Neural cell (in vitro differentiated cells): ENCODE data around the gene TVP23C. TPM values are rescaled to one million over a fixed set of nuclear protein-coding genes. Genes with fewer than 3 reads are reported as not detected.
"Not testable (repeated sequence)": the region's sequence is repeated elsewhere in the genome, so short reads cannot be mapped to it uniquely, and the experiment has no call there.

Source experiments
- H2AFZ ChIP-seq: fragments of 200-600, 300-800 bp; sonication (generic), shearing (Covaris generic); 2 replicates; pipeline ENCODE4 v1.6.0; 2014; ENCODE audit warnings: low read depth, mild to moderate bottlenecking, antibody characterized with exemption, low read length, moderate library complexity
- H3F3A ChIP-seq: fragments of 200-600 bp; shearing (Covaris generic); 2 replicates; pipeline ENCODE4 v1.6.1; 2016; ENCODE audit warnings: mild to moderate bottlenecking, moderate library complexity, mixed read lengths, antibody characterized with exemption, low read length; ENCODE audit not compliant: insufficient read depth, poor library complexity, severe bottlenecking
- H3K27ac ChIP-seq: fragments of 200-600, 300-800 bp; sonication (generic), shearing (Covaris generic); 2 replicates; pipeline ENCODE4 v1.5.1; 2014; ENCODE audit warnings: mild to moderate bottlenecking, low read length, moderate library complexity
- H3K27me3 ChIP-seq: fragments of 300-800, 200-600 bp; sonication (generic), shearing (Covaris generic); 2 replicates; pipeline ENCODE4 v1.6.0; 2014; ENCODE audit warnings: mild to moderate bottlenecking, low read depth, low read length, moderate library complexity; ENCODE audit not compliant: insufficient read depth
- H3K36me3 ChIP-seq: fragments of 300-800, 200-600 bp; sonication (generic), shearing (Covaris generic); 2 replicates; pipeline ENCODE4 v1.5.1; 2014; ENCODE audit warnings: mild to moderate bottlenecking, antibody characterized with exemption, low read length, moderate library complexity; ENCODE audit not compliant: insufficient read depth
- H3K4me2 ChIP-seq: fragments of 300-800, 200-600 bp; sonication (generic), shearing (Covaris generic); 2 replicates; pipeline ENCODE4 v1.6.0; 2014; ENCODE audit warnings: mild to moderate bottlenecking, low read length
- H3K4me3 ChIP-seq: fragments of 300-800, 200-600 bp; sonication (generic), shearing (Covaris generic); 2 replicates; pipeline ENCODE4 v1.5.1; 2014; ENCODE audit warnings: mild to moderate bottlenecking, low read length, moderate library complexity
- H3K79me2 ChIP-seq: fragments of 200-600 bp; shearing (Covaris generic); replicated peaks from 2 replicates; pipeline ENCODE4 v1.6.0; 2014; ENCODE audit warnings: mild to moderate bottlenecking, low read length, moderate library complexity; ENCODE audit not compliant: insufficient read depth
- H3K9ac ChIP-seq: fragments of 300-800, 200-600 bp; sonication (generic), shearing (Covaris generic); 2 replicates; pipeline ENCODE4 v1.6.1; 2016; ENCODE audit warnings: mild to moderate bottlenecking, low read length, mixed read lengths
- H3K9me2 ChIP-seq: fragments of 200-600 bp; shearing (Covaris generic); 2 replicates; pipeline ENCODE4 v1.6.1; 2016; ENCODE audit warnings: mild to moderate bottlenecking, low read length, mixed read lengths; ENCODE audit not compliant: insufficient read depth
- H3K9me3 ChIP-seq: fragments of 200-600, 300-800 bp; sonication (generic), shearing (Covaris generic); 2 replicates; pipeline ENCODE4 v1.6.1; 2016; ENCODE audit warnings: mild to moderate bottlenecking, mixed run types, low read length, moderate library complexity, mixed read lengths
- H4K20me1 ChIP-seq: fragments of 200-600 bp; shearing (Covaris generic); 2 replicates; pipeline ENCODE4 v1.6.1; 2016; ENCODE audit warnings: mild to moderate bottlenecking, mixed run types; ENCODE audit not compliant: insufficient read depth
- CTCF ChIP-seq: fragments of 450-650 bp; IDR thresholded peaks from 2 replicates; pipeline ENCODE4 v1.5.1; 2014; ENCODE audit warnings: antibody characterized with exemption, mild to moderate bottlenecking, moderate library complexity; ENCODE audit not compliant: poor library complexity, severe bottlenecking
- EP300 ChIP-seq: fragments of 450-650 bp; conservative IDR thresholded peaks from 2 replicates; pipeline ENCODE4 v1.6.1; 2014; ENCODE audit warnings: antibody characterized with exemption, mild to moderate bottlenecking, moderate library complexity; ENCODE audit not compliant: poor library complexity, severe bottlenecking
- EZH2 ChIP-seq: fragments of 200-600, 300-800 bp; shearing (Covaris generic), sonication (generic); IDR thresholded peaks from 2 replicates; pipeline ENCODE4 v1.6.1; 2014; ENCODE audit warnings: antibody characterized with exemption, low read length, borderline replicate concordance, mild to moderate bottlenecking; ENCODE audit not compliant: insufficient read depth, poor library complexity, severe bottlenecking
- MXI1 ChIP-seq: fragments of 450-650 bp; conservative IDR thresholded peaks from 2 replicates; pipeline ENCODE4 v1.6.1; 2014; ENCODE audit warnings: antibody characterized with exemption, mild to moderate bottlenecking; ENCODE audit not compliant: poor library complexity, severe bottlenecking
- POLR2AphosphoS5 ChIP-seq: IDR thresholded peaks from 2 replicates; pipeline ENCODE4 v1.6.1; 2012
- RAD21 ChIP-seq: fragments of 450-650 bp; conservative IDR thresholded peaks from 2 replicates; pipeline ENCODE4 v1.6.1; 2014; ENCODE audit warnings: antibody characterized with exemption, mild to moderate bottlenecking, moderate library complexity
- REST ChIP-seq: IDR thresholded peaks from 2 replicates; pipeline ENCODE4 v1.6.1; 2012; ENCODE audit warnings: borderline replicate concordance
- SMC3 ChIP-seq: fragments of 450-650 bp; conservative IDR thresholded peaks from 2 replicates; pipeline ENCODE4 v1.6.1; 2014; ENCODE audit warnings: antibody characterized with exemption, mild to moderate bottlenecking, moderate library complexity; ENCODE audit not compliant: poor library complexity
- TAF1 ChIP-seq: IDR thresholded peaks from 2 replicates; pipeline ENCODE4 v1.6.1; 2012; ENCODE audit warnings: low read depth
- polyA plus RNA-seq: library from polyadenylated mRNA; depleted of rRNA; stranded (reverse); fragments of >200 nt; gene quantifications from 2 replicates; pipeline ENCODE4 v1.2.3, GENCODE V29; 2014

Gene TVP23C
- polyA plus RNA-seq, 1 donor from 2014 or later, result 8.9 TPM

- TF ChIP-seq SMC3, result peak; percentile 68
- peak; percentile 68 for TF ChIP-seq CTCF
- peak; percentile 66 for TF ChIP-seq RAD21
- H2AFZ ChIP-seq, H3K4me3 ChIP-seq, H3K4me2 ChIP-seq, H4K20me1 ChIP-seq, H3K27me3 ChIP-seq, H3K9ac ChIP-seq, H3K79me2 ChIP-seq, H3F3A ChIP-seq, H3K9me2 ChIP-seq, H3K9me3 ChIP-seq, H3K36me3 ChIP-seq, H3K27ac ChIP-seq: not testable (repeated sequence)
Observed at GRCh38 chr17:15526292-15527218, 36.7 kb downstream of the TVP23C start.

GRCh38 chr17:15524990-15525985, 38.0 kb downstream of the TVP23C start:
- not testable (repeated sequence) for H3F3A ChIP-seq, H3K9ac ChIP-seq, H3K27me3 ChIP-seq, H2AFZ ChIP-seq, H4K20me1 ChIP-seq, H3K9me3 ChIP-seq, H3K9me2 ChIP-seq, H3K4me2 ChIP-seq, H3K79me2 ChIP-seq, H3K4me3 ChIP-seq, H3K36me3 ChIP-seq, H3K27ac ChIP-seq

- Histone ChIP-seq H3K36me3 (peaks cover 6% of the 10 kb centered on the region), H3K9ac (no peak overlapping the region), H3K9me3 (no peaks in the 10 kb centered on the region), H3K27me3 (no peaks in the 10 kb centered on the region), H3K4me3 (no peak overlapping the region), H3K79me2 (no peaks in the 10 kb centered on the region), H2AFZ (no peak overlapping the region), H3K27ac (no peak overlapping the region), H3K4me2 (no peak overlapping the region), H4K20me1 (no peaks in the 10 kb centered on the region), H3F3A (no peaks in the 10 kb centered on the region), H3K9me2 (no peaks in the 10 kb centered on the region)
- TF ChIP-seq SMC3, result no peak
- TF ChIP-seq MXI1, result no peak
- TF ChIP-seq EZH2, result no peak
- no peak for TF ChIP-seq TAF1
- no peak for TF ChIP-seq EP300
- TF ChIP-seq RAD21, result no peak
- no peak for TF ChIP-seq POLR2AphosphoS5
- TF ChIP-seq CTCF, result no peak
- TF ChIP-seq REST, result no peak
Observed at GRCh38 chr17:15516150-15516549, 47.1 kb downstream of the TVP23C start.
